Activated B cell treated with CpG ODN at 0.5 μM for 24 hours (primary cell): ENCODE data around the gene PRKN. TPM values are rescaled to one million over a fixed set of nuclear protein-coding genes. Genes with fewer than 3 reads are reported as not detected.

Experiments
- ATAC-seq: fragments of 200-7000 bp; cut with Tn5 transposase; one replicate; pipeline ENCODE4 v1.10.0; 2021; ENCODE audit warnings: low read depth, mild to moderate bottlenecking, moderate library complexity
- CTCF ChIA-PET: fragments of 350-600 bp; sonication (Branson Sonifier 250); formaldehyde crosslinking; loops from one replicate; lab custom pipeline; 2021; ENCODE audit warnings: antibody characterized with exemption; lab: Charles Lee
- POLR2A ChIA-PET: fragments of 350-600 bp; sonication (Branson Sonifier 250); formaldehyde crosslinking; loops from one replicate; lab custom pipeline; 2021; ENCODE audit warnings: antibody characterized with exemption; lab: Charles Lee
- DNase-seq: peaks from one replicate; pipeline ENCODE4 v3.0.0; 2022
- H3K27ac Mint-ChIP-seq: one replicate; pipeline ENCODE4 v1.8.0; 2020; ENCODE audit warnings: mixed read lengths
- H3K27me3 Mint-ChIP-seq: one replicate; pipeline ENCODE4 v1.8.0; 2021; ENCODE audit warnings: mixed read lengths
- H3K36me3 Mint-ChIP-seq: one replicate; pipeline ENCODE4 v1.8.0; 2021; ENCODE audit warnings: low read depth, mixed read lengths
- H3K4me1 Mint-ChIP-seq: one replicate; pipeline ENCODE4 v1.8.0; 2021; ENCODE audit warnings: mixed read lengths
- H3K4me3 Mint-ChIP-seq: one replicate; pipeline ENCODE4 v1.8.0; 2020; ENCODE audit warnings: mild to moderate bottlenecking, mixed read lengths
- H3K9me3 Mint-ChIP-seq: one replicate; pipeline ENCODE4 v1.8.0; 2020; ENCODE audit warnings: mixed read lengths
- CTCF ChIP-seq: fragments of 200-600 bp; IDR thresholded peaks from one replicate; pipeline ENCODE4 v1.8.0; 2022; ENCODE audit warnings: antibody characterized with exemption, mild to moderate bottlenecking
- intact Hi-C: fragments of 100-400 bp; cut with micrococcal nuclease; formaldehyde crosslinking; loops from one replicate; pipeline ENCODE4 v1.15.1; 2024
- total RNA-seq: library from RNA; stranded (reverse); gene quantifications from 2 replicates; pipeline ENCODE4 v1.2.3, GENCODE V29; 2022

PRKN gene
- total RNA-seq, 1 donor from 2014 or later = 2.3 TPM

- no peak for DNase-seq
- POLR2A ChIA-PET = no interaction called here
- Mint-ChIP-seq H3K36me3 (no peaks in the 10 kb centered on the region), H3K9me3 (no peaks in the 10 kb centered on the region), H3K27ac (no peak overlapping the region), H3K4me1 (no peaks in the 10 kb centered on the region), H3K4me3 (no peak overlapping the region), H3K27me3 (peaks cover 5% of the 10 kb centered on the region)
- intact Hi-C loops = no loop called here
- ATAC-seq = no peak
- TF ChIP-seq CTCF = no peak
- CTCF ChIA-PET = no interaction called here
Observed at GRCh38 chr6:161411265-161411944, 1316.2 kb downstream of the PRKN start.

DNA sequence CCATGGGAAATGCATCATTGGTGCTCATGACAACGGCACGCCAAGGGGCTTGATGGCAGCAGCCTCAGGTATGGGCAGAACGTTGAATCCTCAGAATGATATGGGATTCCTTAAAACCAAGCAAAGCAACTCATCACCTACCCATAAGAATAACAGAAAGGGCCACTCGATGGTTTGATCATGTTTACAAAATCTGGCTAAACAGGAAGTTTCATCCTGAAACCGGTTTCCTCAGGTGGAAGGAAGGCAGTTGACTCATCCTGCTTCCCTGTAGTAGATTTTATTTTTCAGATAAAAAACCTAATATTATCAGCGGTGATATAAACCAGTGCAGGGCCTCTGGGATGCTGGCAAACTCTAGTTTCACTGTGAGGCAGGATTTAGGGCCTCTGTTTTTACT lies 1316.8 kb downstream of the PRKN start:
- H3K27me3 Mint-ChIP-seq = peaks cover under 1% of the 10 kb centered on the region
- ChIA-PET POLR2A (no interaction called here), CTCF (no interaction called here)
- H3K4me3 Mint-ChIP-seq = no peak overlapping the region
- TF ChIP-seq CTCF = no peak
- H3K27ac Mint-ChIP-seq = no peak overlapping the region
- DNase-seq = no peak
- intact Hi-C loops = no loop called here
- no peaks in the 10 kb centered on the region for H3K9me3 Mint-ChIP-seq
- H3K36me3 Mint-ChIP-seq = no peaks in the 10 kb centered on the region
- no peak for ATAC-seq
- no peaks in the 10 kb centered on the region for H3K4me1 Mint-ChIP-seq

- intact Hi-C loops = no loop called here
- Mint-ChIP-seq H3K27ac (no peak overlapping the region), H3K4me1 (no peaks in the 10 kb centered on the region), H3K36me3 (no peaks in the 10 kb centered on the region), H3K4me3 (no peak overlapping the region), H3K27me3 (no peaks in the 10 kb centered on the region), H3K9me3 (no peaks in the 10 kb centered on the region)
- no peak for DNase-seq
- ChIA-PET CTCF (no interaction called here), POLR2A (no interaction called here)
- TF ChIP-seq CTCF = no peak
- no peak for ATAC-seq
Observed at GRCh38 chr6:161410076-161410475, 1317.5 kb downstream of the PRKN start.

GRCh38 chr6:161409353-161409752 lies 1318.2 kb downstream of the PRKN start:
- Mint-ChIP-seq H3K27me3 (no peaks in the 10 kb centered on the region), H3K36me3 (no peaks in the 10 kb centered on the region), H3K4me1 (no peaks in the 10 kb centered on the region), H3K27ac (no peak overlapping the region), H3K9me3 (no peaks in the 10 kb centered on the region), H3K4me3 (no peak overlapping the region)
- CTCF ChIA-PET = no interaction called here
- intact Hi-C loops = no loop called here
- no peak for ATAC-seq
- DNase-seq = no peak
- POLR2A ChIA-PET = no interaction called here
- no peak for TF ChIP-seq CTCF

GRCh38 chr6:161408041-161408440 lies 1319.5 kb downstream of the PRKN start:
- intact Hi-C loops = no loop called here
- Mint-ChIP-seq H3K9me3 (no peaks in the 10 kb centered on the region), H3K36me3 (no peaks in the 10 kb centered on the region), H3K4me1 (no peaks in the 10 kb centered on the region), H3K27ac (no peak overlapping the region), H3K27me3 (no peaks in the 10 kb centered on the region), H3K4me3 (no peak overlapping the region)
- ChIA-PET POLR2A (no interaction called here), CTCF (no interaction called here)
- no peak for TF ChIP-seq CTCF
- ATAC-seq = no peak
- no peak for DNase-seq
